ENCODE measurements around the gene GABRB1.

The GABRB1 gene

DNA sequence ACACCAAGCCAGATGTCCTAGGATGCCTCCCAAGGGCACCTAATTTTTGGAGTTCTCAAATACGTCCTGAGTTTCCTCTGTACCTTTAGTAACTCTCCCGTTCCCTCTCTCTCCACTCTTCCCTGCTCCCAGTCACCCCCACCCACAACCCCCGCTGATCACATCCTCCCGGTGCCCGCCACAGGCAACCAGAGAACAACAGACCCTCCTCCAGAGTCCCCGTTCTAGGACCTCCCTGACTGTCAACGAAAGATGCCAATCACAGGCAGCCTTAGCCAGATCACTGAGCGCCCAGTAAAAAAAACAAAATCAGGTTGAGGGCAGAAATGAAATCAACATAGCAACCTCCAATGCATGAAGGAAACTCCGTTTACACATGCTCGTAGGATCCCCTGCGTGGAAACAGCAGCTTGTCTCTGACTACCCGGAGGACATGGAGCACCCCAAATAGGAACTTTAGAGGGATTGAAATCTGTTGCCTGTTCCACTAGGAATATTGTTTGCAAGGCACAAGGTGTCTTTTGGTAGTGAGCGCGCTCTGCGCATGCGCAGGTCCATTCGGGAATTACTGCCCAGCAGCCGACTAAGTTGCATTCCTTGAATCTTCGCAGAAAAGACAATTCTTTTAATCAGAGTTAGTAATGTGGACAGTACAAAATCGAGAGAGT lies at the start of gene GABRB1:
Gene GABRB1, plus strand, starts transcription at position 557 of the 668 bp plus-strand sequence.
- no peak for FAIRE-seq

DNA sequence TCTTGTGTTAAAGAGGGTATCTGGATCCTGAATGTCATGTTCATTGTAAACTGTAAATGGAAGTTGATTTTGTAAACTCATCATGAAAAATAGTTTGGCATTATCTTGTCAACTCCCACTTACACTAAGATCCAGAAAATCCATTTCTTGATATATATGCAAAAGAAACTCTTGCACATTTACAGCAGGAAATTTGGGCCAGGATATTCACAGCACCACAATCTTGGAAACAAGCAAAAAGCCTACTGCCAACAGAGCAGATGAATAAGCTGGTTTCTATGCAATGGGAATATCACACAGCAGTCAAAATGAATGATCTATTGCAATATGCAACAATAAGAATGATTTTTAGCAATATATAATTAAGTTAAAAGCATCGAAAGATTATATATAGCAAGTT lies 46.6 kb upstream of the GABRB1 start:
- FAIRE-seq = no peak

DNA sequence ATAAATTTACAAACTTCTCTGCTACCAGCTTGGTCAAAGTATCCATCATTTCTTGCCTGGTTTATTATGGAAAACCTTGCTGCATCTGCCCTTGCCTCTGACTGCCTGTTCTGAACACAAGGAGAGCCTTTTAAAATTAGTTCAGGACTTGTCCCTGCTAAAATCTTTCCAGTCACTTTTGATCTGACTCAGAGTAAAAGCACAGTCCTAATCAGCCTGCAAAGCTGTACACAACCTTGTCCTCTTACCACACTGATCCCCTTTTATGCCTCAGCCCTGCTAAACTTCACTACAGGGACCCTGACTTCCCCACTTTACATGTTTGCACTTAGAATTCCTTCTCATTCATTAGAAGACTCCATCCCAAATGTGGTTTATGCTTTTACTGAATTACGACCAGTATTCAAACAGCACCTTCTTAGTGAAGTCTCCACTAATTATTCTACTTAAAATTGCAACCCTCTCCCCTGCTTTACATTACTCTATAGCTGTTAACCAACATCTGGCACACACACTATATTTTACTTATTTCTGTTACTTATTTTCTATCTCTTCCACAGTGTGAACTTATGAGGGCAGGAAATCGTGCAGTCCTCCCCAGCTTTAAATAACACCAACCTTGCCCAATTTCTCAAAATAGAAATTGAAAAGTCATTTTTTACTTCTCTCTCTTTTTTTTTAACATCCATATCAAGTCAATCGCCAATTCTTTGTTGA lies 44.3 kb upstream of the GABRB1 start:
- no peak for FAIRE-seq

DNA sequence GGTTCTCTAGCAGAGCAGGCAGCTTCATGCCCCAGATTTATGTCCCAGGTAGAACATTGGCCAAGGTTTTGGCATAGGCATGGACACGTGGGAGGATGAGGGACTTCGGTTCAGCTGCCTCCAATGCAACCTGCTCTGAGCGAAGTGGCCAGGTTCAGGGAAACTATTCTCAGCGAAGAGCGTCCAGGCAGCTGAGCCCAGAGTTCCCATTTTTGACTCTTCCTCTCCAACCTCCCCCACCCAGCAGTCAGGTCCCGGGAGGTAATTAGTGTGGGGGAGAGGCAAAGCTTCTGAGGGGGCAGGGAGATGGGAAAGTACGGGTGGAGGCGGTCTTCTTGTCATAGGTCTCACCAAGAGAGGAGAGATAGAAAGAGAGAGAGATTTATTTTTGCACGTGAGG lies 39.0 kb upstream of the GABRB1 start:
- FAIRE-seq = no peak

DNA sequence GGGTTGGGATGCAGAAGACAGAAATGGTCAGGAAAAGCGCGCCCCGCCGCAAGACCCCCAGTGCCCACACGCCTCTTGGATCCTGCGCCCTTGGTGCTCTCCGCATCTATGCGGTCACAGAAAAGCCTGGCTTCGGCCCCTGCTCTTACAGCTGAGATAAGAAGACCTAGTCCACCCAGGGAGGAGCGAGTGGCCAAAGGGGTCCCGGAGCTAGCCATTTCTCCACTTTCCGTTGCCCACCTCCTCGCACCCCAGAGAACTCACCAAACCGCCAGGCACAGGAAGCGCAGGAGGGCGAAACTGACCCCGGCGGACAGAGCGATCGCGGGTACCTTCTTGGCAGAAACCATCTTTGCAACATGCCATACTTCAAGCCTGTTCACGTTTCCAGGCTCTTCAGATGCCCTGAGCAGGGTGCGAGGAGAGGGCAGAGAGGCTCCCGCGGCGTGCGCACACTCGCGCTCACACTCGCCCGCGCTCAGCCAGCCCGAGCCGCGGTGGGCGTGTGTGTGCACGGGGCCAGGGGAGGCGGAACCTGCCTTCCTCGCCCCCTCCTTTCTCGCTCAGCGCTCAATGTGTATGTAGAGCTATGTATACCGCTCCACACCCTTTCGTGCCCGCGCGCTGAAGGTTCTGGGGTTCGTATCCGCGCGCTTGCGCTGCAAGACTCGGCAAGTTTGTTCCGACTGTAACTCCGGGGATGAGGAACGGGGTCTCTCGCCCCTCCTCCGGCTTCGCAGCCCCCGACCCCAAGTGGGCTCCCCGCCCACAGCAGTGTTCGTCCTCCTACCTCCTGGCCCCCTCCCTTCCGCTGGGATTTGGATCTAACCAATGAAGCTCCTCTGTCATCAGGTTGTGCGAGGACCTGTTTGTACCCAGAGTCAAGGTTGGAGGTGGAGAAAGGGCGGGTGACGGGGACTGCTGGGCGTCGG lies 38.0 kb upstream of the GABRB1 start, which contains the start of gene GABRA4:
Gene GABRA4, minus strand, starts transcription at position 507 of the 932 bp plus-strand sequence. Its CDS starts 157 bp downstream, at position 350.
- no peak for FAIRE-seq

DNA sequence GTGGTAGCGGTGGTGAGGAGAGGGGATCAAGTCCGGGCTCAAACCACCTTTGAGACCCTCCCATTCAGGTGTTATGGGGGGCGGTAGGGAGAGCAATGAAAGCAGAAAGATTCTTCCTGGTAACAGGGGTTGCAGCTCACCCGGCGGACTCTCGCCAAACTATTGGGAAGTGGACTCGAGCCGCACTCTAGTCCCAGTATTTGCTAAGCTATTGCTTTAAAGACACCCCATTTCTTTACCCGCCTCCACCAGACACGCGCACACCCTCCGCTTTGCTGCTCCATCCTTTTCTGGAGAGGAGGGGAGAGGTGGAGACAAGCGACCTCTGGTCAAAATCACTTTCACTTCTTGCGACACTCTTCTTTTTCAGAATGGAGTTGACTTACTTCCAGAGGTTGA lies 37.4 kb upstream of the GABRB1 start:
- no peak for FAIRE-seq

DNA sequence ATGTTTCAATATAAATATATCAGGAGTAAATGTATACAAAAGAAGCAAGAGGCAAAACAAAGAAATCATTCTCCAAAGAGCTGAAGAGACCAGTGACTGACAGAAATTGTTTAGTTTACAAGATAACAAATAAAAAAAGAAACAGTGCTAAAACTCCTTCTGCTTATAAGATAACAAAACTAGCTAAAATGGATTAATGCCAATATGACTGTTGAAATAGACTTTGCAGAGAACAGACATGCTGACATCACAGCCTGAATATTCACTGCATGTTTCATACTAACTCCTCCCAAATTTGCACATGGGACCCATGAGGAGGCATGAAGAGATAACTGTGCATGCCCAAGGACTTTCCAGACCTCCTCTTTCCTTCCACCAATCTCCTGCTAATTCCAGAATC lies 31.8 kb upstream of the GABRB1 start:
- no peak for FAIRE-seq

DNA sequence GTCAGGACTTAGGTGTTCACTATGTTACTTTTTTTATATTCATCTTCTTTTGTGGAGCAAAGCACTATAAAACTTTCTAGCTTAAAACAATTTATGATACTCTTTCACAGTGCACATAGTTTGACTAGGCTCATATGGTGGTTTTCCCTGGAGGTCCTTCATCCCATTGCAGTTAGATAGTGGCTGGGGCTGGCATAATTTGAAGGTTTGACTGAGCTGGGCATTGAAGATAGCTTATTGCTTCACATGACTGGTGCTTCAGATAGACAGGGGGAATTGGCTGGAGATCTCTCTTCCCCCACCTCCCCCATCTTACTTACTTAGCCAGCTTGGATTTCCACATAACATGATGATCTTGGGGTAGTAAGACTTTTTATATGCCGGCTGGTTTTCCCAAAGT lies 31.0 kb upstream of the GABRB1 start:
- FAIRE-seq = no peak

DNA sequence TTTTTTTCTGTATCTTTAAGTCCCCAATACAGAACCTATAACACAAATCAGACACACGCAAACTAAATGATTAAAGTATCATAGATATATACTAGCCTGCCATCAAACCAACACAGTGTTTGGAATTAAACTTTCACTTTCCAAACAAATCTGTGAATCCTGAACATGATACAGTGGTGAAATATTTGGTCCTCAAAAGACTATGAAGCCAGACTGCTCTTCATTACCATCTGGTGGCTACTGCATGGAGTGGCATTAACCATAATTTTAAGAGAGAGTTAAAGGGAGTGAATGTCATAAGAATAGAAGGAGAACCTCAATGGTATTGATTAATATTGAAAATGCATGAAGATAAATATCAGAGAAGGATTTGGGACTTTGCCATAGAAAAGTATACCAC lies 28.8 kb upstream of the GABRB1 start:
- no peak for FAIRE-seq

DNA sequence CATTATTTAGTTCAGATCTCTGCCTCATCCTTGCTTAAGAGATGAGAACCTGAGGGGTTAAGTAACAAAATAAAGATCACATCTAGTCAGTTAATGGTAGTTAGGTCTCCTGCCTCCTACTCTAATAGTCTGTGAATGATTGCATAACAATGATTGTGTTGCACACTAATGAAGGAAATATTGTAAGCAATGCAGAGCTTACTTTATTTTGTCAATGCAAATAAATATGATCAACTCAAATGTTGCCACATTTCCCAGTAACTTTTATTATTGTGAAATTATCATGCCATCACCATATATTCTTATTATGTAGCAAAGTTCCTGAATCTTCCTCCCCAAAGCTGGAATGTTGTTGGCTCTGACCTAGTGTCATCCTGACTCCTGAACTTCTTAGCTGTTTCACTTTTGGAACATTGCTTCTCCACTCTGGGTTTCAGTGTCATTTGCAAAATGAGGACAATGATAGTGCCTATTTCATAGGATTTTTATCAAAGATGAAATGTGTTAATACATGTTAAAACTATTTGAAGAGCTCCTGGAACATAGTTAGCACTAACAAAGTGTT lies 20.9 kb upstream of the GABRB1 start:
- FAIRE-seq = no peak

DNA sequence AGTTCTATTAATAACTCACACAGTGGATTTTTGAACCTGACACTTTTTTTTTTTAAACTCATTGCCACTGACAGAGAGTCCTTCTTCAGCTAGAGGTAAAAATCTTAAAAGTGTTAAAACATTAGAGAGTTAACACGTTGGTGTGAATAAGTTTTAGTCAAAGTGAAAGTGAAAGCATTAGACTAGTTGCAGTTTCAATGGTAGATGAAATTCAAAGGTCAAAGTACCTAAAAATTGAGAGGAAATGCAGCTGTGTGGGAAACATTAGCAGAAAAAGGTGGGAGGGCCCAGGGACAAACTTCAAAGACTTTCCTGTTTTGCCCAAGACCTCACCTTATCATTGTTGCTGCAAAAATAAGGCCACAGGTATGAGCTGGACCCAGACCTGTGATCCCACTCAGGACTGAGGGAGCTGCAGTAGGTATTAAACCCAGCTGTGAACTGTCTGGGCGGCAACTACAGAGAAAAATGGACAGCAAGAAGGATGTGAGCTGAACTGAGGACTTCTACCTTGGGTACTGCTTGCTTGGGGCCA lies 20.4 kb upstream of the GABRB1 start:
- FAIRE-seq = no peak

DNA sequence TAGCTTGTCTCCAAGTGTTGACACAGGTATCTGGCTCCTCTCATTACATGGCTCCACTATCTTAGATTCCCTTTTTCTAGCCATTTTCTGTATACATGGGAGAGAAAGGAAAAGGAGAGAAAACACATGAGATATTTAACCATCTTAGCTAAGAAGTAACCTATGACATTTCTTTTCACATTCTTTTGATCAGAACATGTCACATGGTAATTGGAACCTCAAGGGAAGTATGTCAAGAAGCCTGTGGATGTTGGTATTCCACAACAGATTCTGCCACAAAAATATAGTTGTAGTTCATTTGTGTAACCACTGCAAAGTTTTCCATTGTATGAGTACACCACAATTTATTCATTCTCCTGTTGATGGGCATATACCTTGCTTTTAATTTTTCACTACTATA lies 18.7 kb upstream of the GABRB1 start:
- no peak for FAIRE-seq

DNA sequence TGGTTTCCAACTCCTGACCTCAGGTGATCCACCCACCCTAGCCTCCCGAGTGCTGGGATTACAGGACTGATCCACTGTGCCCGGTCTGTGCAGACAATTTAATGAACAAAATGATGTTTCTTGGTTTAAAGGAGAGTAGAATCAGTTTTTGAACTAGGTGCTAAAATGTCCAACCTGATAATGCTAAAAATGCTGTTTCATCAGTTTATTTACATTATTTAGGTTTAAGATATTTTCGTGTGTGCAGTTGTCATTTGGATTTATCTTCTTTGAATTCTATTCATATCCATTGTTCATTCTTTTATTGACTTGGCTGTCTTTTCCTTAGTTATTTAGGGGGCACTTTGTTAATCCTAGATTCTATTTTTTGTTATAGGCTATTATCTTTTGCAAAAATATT lies 18.0 kb upstream of the GABRB1 start:
- no peak for FAIRE-seq

DNA sequence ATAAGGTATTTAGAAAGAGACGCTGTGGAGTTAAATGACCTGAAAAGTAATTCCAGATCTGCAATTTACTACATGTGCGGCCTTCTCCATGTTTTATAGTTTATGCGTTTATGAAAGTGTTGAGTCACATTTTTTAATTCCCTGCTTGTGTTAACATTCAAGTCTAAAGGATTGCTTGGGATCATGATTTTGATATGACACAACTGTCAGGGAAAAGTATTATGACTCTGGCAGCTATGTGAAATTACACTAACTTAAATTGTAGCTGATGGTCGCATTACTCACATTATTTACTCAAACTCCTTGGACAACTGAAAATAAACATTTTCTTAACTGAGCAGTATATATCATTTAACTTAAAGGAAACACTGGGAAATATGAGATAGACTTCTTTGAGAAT lies 14.3 kb upstream of the GABRB1 start:
- FAIRE-seq = no peak

DNA sequence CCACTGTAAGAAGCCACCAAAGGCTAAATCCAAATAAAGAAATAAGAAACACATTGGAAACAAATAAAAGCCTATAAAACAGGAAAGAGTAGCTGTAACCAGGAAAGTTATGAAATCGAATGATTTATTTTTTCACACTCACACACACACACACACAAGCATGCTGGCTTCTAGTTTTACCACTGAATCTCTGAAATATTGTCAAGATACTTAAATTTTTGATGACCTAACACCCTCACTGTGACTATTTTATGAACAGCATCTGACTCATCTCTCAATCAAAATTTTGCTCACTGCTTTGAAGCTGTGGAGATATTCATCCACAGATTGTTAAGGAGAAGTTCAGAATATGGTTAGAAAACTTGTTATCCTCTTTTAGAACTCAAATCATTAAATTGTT lies 13.9 kb upstream of the GABRB1 start:
- FAIRE-seq = no peak

DNA sequence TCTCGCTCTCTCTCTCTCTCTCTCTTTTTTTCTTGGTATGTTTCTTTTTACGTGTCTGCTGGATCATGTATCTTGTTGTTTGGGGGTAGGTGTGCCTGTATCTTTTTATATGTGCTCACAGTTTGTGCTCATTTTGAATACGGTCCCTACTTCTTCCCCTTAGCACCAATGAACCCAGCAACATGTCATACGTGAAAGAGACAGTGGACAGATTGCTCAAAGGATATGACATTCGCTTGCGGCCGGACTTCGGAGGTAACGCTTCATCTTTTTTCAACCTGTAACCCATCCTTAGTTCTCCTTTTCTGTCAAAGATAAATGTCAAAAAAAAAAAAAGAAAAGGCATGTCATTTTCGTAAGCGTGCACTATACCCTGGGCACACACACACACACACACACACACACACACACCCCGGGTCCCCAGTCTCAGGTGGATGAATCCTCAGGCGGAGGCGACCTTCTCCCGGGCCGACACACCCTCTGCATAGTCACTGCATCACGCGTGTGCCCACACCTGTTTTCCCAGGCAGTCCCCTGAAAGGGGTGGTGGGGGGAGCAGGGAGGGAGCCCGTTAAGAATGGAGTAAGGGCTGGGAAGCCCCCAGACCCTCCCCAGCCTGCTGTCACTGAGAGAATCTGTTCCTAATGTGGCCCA lies 511 bp downstream of the GABRB1 start:
- no peak for FAIRE-seq

DNA sequence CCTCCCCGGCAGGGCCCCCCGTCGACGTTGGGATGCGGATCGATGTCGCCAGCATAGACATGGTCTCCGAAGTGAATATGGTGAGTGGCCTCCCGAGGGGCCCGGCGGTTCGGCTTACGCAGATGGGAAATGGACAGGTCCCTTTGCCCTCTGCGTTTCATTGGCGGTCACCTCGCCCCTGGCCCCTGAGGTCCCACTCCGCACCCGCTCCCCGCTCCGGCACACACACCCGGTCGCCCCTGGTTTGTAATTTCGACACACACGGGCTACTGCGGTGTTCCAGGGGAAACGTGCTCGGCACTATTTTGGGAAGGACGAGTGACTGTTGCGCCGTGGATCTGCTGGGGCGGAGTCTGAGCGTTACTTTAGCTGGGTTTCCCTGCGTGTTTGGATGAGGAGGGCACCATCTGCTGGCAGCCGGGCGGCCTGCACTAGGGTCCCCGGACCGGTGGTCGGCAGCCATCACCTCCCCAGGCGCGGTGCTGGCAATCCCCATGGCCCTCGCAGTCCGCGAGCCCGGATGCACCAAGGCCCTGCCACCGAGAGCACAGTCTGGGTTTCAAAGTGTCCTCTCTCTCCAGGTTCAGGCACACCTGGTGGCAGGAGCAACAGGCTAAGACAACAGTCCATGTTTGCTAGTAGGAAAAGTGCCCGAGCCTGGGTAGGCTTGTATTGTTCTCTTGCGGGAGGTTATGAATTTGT lies 1.2 kb downstream of the GABRB1 start:
- FAIRE-seq = no peak

DNA sequence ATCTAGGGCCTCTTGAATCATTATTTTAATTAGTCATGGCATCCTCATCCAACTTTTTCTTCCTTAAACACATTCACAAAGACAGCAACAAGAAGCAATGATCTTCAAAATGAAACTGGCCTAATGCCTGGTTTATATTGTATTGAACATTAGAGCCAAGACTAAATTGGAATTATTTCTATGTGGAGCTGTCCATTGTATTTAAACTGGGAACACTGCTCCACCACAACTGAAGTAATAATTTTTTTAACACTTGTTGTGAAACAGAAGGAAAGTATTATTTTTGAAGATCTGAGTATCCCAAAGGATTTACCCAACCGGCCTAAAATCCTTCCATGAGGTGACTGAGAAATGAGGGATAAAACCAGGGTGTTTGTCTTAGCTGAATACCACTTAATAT lies 6.9 kb downstream of the GABRB1 start:
- FAIRE-seq = no peak

DNA sequence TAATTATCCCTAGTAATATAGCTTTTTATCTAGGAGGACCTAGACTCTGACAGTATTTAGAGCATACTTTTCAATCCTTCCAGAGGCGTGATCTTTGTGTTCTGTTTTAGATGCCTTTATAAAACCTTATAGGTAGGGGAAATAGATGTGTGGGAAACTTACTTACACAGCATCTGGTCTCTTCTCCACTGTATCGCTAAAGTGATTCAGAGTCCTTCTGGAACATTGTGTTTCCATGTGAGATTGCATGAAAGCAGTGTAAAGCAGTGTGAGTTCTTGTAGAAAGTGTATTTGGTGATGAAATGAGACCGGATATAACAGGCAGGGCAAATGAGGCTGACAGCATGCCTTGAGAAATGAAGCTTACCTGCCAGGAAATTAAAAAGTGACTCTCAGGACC lies 9.5 kb downstream of the GABRB1 start:
- FAIRE-seq = no peak

DNA sequence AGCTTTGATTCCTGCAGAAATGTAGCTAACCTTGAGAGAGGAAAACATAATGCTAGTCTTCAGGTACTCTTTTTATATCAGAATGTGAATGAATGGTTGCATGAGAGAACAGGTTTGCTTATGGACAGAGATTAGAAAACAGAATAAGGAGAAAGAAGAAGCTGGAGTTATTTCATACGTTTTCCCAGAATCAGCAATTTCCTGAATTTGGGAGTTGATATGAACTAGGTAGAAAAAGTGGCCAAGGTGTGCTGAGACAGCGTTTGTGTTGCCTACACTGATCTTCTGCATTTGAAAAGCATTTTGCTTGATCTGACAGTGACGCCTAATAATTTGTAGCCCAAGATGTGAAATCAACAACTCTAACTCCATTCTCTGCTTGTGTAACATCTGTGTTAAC lies 12.5 kb downstream of the GABRB1 start:
- FAIRE-seq = no peak

DNA sequence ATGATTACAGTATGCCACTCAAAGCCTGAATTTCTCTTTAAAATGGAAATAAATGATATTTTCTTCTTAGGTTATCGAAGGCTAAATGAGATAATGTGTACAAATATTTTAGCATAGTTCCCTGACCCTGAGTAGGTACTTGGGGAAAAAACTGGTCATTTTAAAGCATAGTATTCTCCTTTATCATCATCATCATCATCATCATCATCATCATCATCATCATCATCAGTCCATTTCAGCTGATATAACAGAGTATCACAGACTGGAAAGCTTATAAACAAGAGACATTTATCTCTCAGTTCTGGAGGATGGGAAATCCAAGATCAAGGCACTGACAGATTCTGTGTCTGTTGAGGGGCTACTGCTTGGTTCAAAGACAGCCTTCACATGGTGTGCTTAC lies 13.9 kb downstream of the GABRB1 start:
- FAIRE-seq = no peak

DNA sequence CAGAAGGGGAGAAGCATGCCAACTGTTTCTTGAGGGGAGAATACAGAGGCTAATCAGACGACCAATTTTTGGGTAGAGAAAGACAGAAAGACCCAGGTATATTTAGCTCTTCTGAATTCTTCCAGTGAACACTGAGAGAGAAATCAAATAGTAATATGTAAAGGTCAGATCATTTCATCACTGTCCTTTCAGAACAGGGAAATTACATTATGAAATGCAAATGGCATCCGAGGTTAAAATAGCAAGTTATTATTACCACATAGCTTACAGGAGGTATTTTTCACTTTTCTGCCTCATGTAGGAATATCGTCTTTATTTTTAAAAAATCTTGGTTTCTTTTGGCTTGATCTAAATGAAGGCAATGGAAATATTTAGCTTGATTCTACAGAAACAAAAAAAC lies 18.0 kb downstream of the GABRB1 start:
- no peak for FAIRE-seq
